Right ventricle myocardium inferior (tissue), 1 donor: Measurements from ENCODE around the gene MEOX2. TPM values are rescaled to one million over a fixed set of nuclear protein-coding genes. Genes with fewer than 3 reads are reported as not detected.

Experiments used
- ATAC-seq: fragments of 200-7000 bp; cut with Tn5 transposase; one replicate; pipeline ENCODE4 v1.9.1; 2020; ENCODE audit warnings: mild to moderate bottlenecking, moderate library complexity
- DNase-seq: peaks from one replicate; pipeline ENCODE4 v3.0.0; 2021; ENCODE audit errors: missing footprints
- intact Hi-C: fragments of 100-400 bp; cut with DNase I; formaldehyde crosslinking; loops from one replicate; pipeline ENCODE4 v1.11.0; 2022
- total RNA-seq: library from RNA; stranded (reverse); fragmentation: NEBNext Ultra II Directional; extraction: Animal tissue kit (Norgen Biotek cat#: 25700); gene quantifications from one replicate; pipeline ENCODE4 v1.2.1, GENCODE V29; 2021
- donor health status: DM: no; HTN: yes; CAD: no; lungs with severe emphysema.

The MEOX2 gene
- total RNA-seq, 1 donor from 2014 or later: 9.0 TPM

DNA sequence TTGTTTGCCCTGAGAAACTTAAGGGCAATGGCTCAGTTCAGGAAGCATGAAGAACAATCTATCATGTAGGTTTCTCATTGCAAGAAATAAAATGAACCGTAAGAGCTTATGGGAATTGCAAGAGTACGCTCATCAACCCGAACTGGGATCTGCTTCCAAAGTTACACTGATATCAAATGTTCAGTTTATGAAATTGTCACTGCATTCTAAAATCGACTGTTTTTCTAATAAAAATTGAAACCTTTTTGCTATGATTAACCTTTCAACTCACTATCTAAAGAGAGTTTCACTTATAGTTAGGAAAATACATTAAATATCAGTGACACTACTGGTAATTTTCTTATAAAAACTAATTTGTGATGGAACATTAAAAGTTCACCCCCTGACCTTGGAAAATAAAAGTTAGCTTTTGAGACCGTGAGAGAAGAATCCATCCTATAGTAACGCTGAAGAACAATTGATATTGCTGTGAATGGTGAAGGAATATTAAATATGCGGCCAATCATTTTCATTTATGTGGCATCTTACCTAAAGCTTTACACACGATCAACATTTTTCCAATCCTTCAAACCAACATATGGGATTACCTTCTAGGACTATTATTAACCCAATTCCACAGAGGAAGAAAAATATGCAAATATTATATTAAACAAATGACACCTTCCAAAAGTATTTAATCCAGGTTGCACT, 2.2 kb downstream of the MEOX2 start:
- intact Hi-C loops: no loop called here
- DNase-seq (no peak), ATAC-seq (no peak)

- intact Hi-C loops: no loop called here
- ATAC-seq: no peak
- DNase-seq: no peak
These were observed 3.7 kb downstream of the MEOX2 start for GRCh38 chr7:15682751-15683245.

- intact Hi-C loops: no loop called here
- DNase-seq (no peak), ATAC-seq (no peak)
These were observed 4.4 kb downstream of the MEOX2 start for GRCh38 chr7:15682111-15682510.

DNA sequence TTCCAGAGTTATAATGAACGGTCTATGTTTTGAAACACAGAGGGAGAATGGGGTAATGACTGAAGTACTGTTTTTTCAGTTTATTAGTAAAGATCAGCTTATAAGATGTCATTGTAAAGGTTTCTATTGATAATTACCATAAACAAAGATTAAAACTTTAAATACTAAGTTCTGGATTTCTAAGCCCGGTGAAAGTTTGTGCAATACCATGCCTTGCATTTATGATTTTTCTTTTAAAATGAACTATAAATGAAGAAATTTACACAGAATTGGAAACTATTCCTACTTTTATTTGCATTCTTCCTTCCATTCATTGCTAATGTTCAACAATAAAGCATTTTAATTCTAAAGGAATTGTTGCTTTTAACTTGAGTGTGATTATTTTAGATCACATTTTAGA, 4.9 kb downstream of the MEOX2 start:
- ATAC-seq: no peak
- intact Hi-C loops: no loop called here
- DNase-seq: no peak

DNA sequence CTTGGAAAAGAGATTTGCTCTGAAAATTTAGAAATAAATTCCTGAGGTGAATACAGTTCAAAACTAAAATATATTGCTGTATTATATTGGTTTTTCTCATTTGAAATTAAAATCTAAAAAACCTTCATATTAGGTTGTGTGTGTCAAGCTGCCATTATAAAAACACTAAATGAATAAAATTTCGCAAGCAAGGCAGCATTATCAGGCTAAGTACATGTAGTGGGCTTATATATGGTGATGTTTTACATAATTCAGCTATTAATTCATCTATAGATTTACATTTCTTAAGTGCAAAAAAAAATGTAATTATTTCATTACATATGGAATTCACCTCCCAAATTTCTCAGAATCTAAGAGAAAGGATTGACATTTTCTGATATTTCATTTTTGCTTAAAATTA, 5.3 kb downstream of the MEOX2 start:
- ATAC-seq: no peak
- DNase-seq: no peak
- intact Hi-C loops: no loop called here

DNA sequence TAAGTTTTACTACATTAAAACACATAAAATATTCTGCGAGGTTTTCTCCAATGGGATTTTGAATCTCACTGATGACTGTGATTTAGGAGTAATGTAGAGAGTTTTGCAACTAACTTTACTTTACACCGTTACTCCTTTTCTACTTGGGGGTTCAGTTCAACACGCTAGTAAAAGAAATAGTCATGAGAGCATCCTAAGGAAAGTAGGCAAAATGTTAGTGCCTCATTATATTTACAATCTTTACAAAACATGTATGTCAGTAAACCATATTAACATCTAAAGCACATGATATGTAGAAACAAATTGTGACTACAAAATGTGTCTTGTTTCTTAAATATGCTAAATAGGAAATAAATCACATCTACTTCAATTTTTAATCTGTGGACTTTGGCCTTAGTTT, 6.0 kb downstream of the MEOX2 start:
- DNase-seq (no peak), ATAC-seq (no peak)
- intact Hi-C loops: no loop called here

- DNase-seq (no peak), ATAC-seq (no peak)
- intact Hi-C loops: no loop called here
These were observed 7.2 kb downstream of the MEOX2 start for GRCh38 chr7:15679306-15679705.

GRCh38 chr7:15678653-15679052, 7.8 kb downstream of the MEOX2 start:
- ATAC-seq (no peak), DNase-seq (no peak)
- intact Hi-C loops: no loop called here

- DNase-seq (no peak), ATAC-seq (no peak)
- intact Hi-C loops: no loop called here
These were observed 11.1 kb downstream of the MEOX2 start for GRCh38 chr7:15675379-15675778.

- no peak for ATAC-seq
- no peak for DNase-seq
- intact Hi-C loops: no loop called here
These were observed 11.9 kb downstream of the MEOX2 start for GRCh38 chr7:15674586-15674985.

- intact Hi-C loops: no loop called here
- DNase-seq (no peak), ATAC-seq (no peak)
These were observed 16.9 kb downstream of the MEOX2 start for GRCh38 chr7:15669443-15670090.

- ATAC-seq (no peak), DNase-seq (no peak)
- intact Hi-C loops: no loop called here
These were observed 18.5 kb downstream of the MEOX2 start for GRCh38 chr7:15667991-15668390.

GRCh38 chr7:15662451-15662850, 24.0 kb downstream of the MEOX2 start:
- ATAC-seq (no peak), DNase-seq (no peak)
- intact Hi-C loops: no loop called here

- DNase-seq (no peak), ATAC-seq (no peak)
- intact Hi-C loops: no loop called here
These were observed 28.2 kb downstream of the MEOX2 start for GRCh38 chr7:15658247-15658646.

GRCh38 chr7:15652776-15653290, 33.6 kb downstream of the MEOX2 start:
- ATAC-seq (no peak), DNase-seq (no peak)
- intact Hi-C loops: no loop called here

DNA sequence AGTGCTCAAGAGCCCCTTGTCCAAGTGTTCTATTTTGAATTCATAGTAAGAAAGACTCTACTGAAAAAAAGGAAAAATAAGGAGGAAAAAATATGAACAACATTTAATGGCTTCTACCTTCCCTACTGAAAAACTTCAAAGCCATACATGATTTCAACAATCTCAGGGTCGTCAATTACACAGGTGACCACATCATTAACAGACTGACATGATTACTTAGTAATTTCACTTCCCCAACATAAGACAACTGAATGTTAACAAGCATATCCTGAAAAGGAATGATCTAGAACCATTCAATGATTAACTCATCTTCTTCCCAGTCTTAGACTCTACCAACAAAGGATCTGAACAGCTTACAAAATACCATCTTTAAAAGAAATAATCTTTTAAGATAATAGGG, 34.8 kb downstream of the MEOX2 start:
- no peak for DNase-seq
- no peak for ATAC-seq
- intact Hi-C loops: no loop called here

DNA sequence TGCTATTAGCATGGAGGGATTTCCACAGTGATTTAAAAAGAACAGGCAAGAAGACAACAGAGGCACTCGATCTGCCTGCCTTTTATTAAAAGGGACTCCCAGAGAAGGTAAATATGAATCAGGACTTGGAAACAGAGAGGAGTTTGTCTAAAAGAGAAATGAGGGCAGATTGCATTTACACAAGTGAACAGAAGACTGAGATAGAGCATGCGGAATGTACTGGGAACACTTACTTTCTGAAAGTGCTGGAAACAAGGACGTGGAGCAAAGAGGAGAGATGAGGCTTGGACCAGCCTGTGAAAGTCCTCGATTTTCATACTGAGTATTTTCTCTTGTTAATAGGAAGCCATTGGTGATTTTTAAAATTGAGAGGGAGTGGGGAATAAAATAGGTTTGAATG, 35.7 kb downstream of the MEOX2 start:
- ATAC-seq (no peak), DNase-seq (no peak)
- intact Hi-C loops: no loop called here

- intact Hi-C loops: no loop called here
- ATAC-seq (no peak), DNase-seq (no peak)
These were observed 38.0 kb downstream of the MEOX2 start for GRCh38 chr7:15648461-15648961.

- DNase-seq (no peak), ATAC-seq (no peak)
- intact Hi-C loops: no loop called here
These were observed 39.2 kb downstream of the MEOX2 start for GRCh38 chr7:15647309-15647708.

GRCh38 chr7:15643000-15643705, 43.3 kb downstream of the MEOX2 start:
- DNase-seq (no peak), ATAC-seq (no peak)
- intact Hi-C loops: no loop called here
